A673 (cell line): ENCODE measurements around the gene HOXD9. TPM values are rescaled to one million over a fixed set of nuclear protein-coding genes. Genes with fewer than 3 reads are reported as not detected.

ENCODE experiments used
- BruUV-seq: library from RNA; stranded (reverse); fragments of 400-500 nt; replicated peaks from 2 replicates; lab custom pipeline; 2021; lab: Mats Ljungman, UMichigan
- CTCF ChIA-PET: fragments of 300-600 bp; sonication (Branson Sonifier 250); formaldehyde crosslinking; loops from one replicate; lab custom pipeline; 2022; ENCODE audit warnings: antibody characterized with exemption; lab: Charles Lee
- POLR2A ChIA-PET: fragments of 300-600 bp; sonication (Branson Sonifier 250); formaldehyde crosslinking; loops from one replicate; lab custom pipeline; 2022; ENCODE audit warnings: antibody characterized with exemption; ENCODE audit not compliant: low non-redundant PET; lab: Charles Lee
- DNase-seq: peaks from one replicate; pipeline ENCODE4 v3.0.0-alpha.2; 2015; ENCODE audit warnings: low spot score
- H3K27ac ChIP-seq: fragments of 200-600 bp; sonication (generic); 2 replicates; pipeline ENCODE4 v1.5.1; 2016; ENCODE audit warnings: mixed run types, low read depth, mild to moderate bottlenecking, mixed read lengths, antibody characterized with exemption, low read length; ENCODE audit not compliant: poor library complexity, severe bottlenecking
- H3K27me3 ChIP-seq: fragments of 200-600 bp; sonication (generic); replicated peaks from 2 replicates; pipeline ENCODE4 v1.6.1; 2017; ENCODE audit warnings: mixed run types, low read depth, mild to moderate bottlenecking, mixed read lengths, antibody characterized with exemption, low read length; ENCODE audit not compliant: insufficient read depth, poor library complexity
- H3K36me3 ChIP-seq: fragments of 200-600 bp; sonication (generic); 2 replicates; pipeline ENCODE4 v1.6.1; 2016; ENCODE audit warnings: mixed run types, mild to moderate bottlenecking, mixed read lengths, antibody characterized with exemption, low read length; ENCODE audit not compliant: insufficient read depth, poor library complexity, severe bottlenecking
- H3K4me1 ChIP-seq: fragments of 200-600 bp; sonication (generic); 2 replicates; pipeline ENCODE4 v1.6.1; 2017; ENCODE audit warnings: mixed run types, mild to moderate bottlenecking, mixed read lengths, antibody characterized with exemption, low read length; ENCODE audit not compliant: insufficient read depth, poor library complexity, severe bottlenecking
- H3K4me3 ChIP-seq: fragments of 200-600 bp; sonication (generic); 2 replicates; pipeline ENCODE4 v1.5.1; 2016; ENCODE audit warnings: low read depth, mixed run types, mild to moderate bottlenecking, mixed read lengths, low read length; ENCODE audit not compliant: poor library complexity, severe bottlenecking
- H3K9me3 ChIP-seq: fragments of 200-600 bp; sonication (generic); 2 replicates; pipeline ENCODE4 v1.6.1; 2016; ENCODE audit warnings: mixed run types, low read depth, mild to moderate bottlenecking, mixed read lengths, antibody characterized with exemption, low read length; ENCODE audit not compliant: poor library complexity, severe bottlenecking
- CTCF ChIP-seq: fragments of 300-800, 200-600 bp; sonication (generic); conservative IDR thresholded peaks from 2 replicates; pipeline ENCODE4 v1.5.1; 2017; ENCODE audit warnings: low read depth, mild to moderate bottlenecking, antibody characterized with exemption, low read length, moderate library complexity, mixed read lengths
- EZH2 ChIP-seq: fragments of 200-600 bp; sonication (generic); IDR thresholded peaks from 2 replicates; pipeline ENCODE4 v1.6.1; 2017; ENCODE audit warnings: borderline replicate concordance, low read depth, mild to moderate bottlenecking, mixed read lengths, antibody characterized with exemption, low read length; ENCODE audit not compliant: poor library complexity, severe bottlenecking
- intact Hi-C: fragments of 100-400 bp; cut with micrococcal nuclease; formaldehyde crosslinking; loops from one replicate; pipeline ENCODE4 v1.10.0; 2022; ENCODE audit not compliant: unreplicated experiment
- total RNA-seq: library from RNA; stranded (reverse); gene quantifications from 2 replicates; pipeline ENCODE4 v1.2.3, GENCODE V29; 2021

HOXD9 gene
- total RNA-seq, 1 experiment from 2014 or later: 63.0 TPM

- Histone ChIP-seq H3K4me1 (peaks cover 48% of the 10 kb centered on the region), H3K27ac (peak overlapping the region; percentile 87), H3K4me3 (peak overlapping the region; percentile 68), H3K27me3 (no peaks in the 10 kb centered on the region), H3K36me3 (peaks cover 7% of the 10 kb centered on the region), H3K9me3 (no peaks in the 10 kb centered on the region)
- ChIA-PET CTCF (interaction anchor here (0.9 to 2.4 kb wide), 7 partner anchors 9 to 846 kb away, joined by 3 to 18 read pairs (median 4); no protein-coding TSS in a partner anchor), POLR2A (interaction anchor here (0.8 kb wide), 1 partner anchor 9 kb away, joined by 5 read pairs; no protein-coding TSS in a partner anchor)
- BruUV-seq: no TSS peak
- no peak for DNase-seq
- TF ChIP-seq CTCF: no peak
- no peak for TF ChIP-seq EZH2
- intact Hi-C loops: loop anchor here (1.0 to 10.0 kb wide), 4 partner anchors 847 to 1396 kb away; partner anchors contain the start of gene CHN1
These were observed 24.6 kb upstream of the HOXD9 start for GRCh38 chr2:176097820-176098365.

GRCh38 chr2:176098366-176099158 lies 24.0 kb upstream of the HOXD9 start:
- Histone ChIP-seq H3K27ac (no peak overlapping the region), H3K9me3 (no peaks in the 10 kb centered on the region), H3K4me1 (peaks cover 55% of the 10 kb centered on the region), H3K36me3 (peaks cover 7% of the 10 kb centered on the region), H3K4me3 (no peak overlapping the region), H3K27me3 (no peaks in the 10 kb centered on the region)
- intact Hi-C loops: loop anchor here (5.0 to 10.0 kb wide), 3 partner anchors 1066 to 1396 kb away; partner anchors contain the start of gene CHN1
- no peak for DNase-seq
- CTCF ChIA-PET: interaction anchor here (0.9 to 2.4 kb wide), 4 partner anchors 409 to 847 kb away, joined by 3 to 18 read pairs (median 6); no protein-coding TSS in a partner anchor
- POLR2A ChIA-PET: interaction anchor here (0.8 kb wide), 1 partner anchor 8 kb away, joined by 5 read pairs; no protein-coding TSS in a partner anchor
- BruUV-seq: no TSS peak
- TF ChIP-seq CTCF (no peak), EZH2 (no peak)

GRCh38 chr2:176099159-176099727 lies 23.3 kb upstream of the HOXD9 start:
- POLR2A ChIA-PET: no interaction called here
- H3K9me3 ChIP-seq: no peaks in the 10 kb centered on the region
- H3K27me3 ChIP-seq: no peaks in the 10 kb centered on the region
- peaks cover 55% of the 10 kb centered on the region for H3K4me1 ChIP-seq
- intact Hi-C loops: loop anchor here (5.0 to 10.0 kb wide), 3 partner anchors 1067 to 1397 kb away; partner anchors contain the start of gene CHN1
- TF ChIP-seq EZH2 (no peak), CTCF (no peak)
- H3K27ac ChIP-seq: no peak overlapping the region
- peaks cover 7% of the 10 kb centered on the region for H3K36me3 ChIP-seq
- CTCF ChIA-PET: no interaction called here
- no peak overlapping the region for H3K4me3 ChIP-seq
- no TSS peak for BruUV-seq
- DNase-seq: no peak
